Activated effector memory CD4-positive, alpha-beta T cell treated with anti-CD3 and anti-CD28 coated beads, Interleukin-2, amount 50 U/mL, for 16 hours (primary cell): ENCODE results near the gene RPL11.
A peak's percentile ranks its signal among the peaks of the same experiment; 100 is the strongest.
"Not testable (repeated sequence)": the region's sequence is repeated elsewhere in the genome, so short reads cannot be mapped to it uniquely, and the experiment has no call there.

Source experiments
- DNase-seq: peaks from one replicate; pipeline ENCODE4 v3.0.0-alpha.2; 2020

The RPL11 gene

GRCh38 chr1:23691499-23692307 lies at the start of gene RPL11:
Gene RPL11, plus strand, starts transcription at chr1:23691806. Its CDS starts 18 bp downstream, at chr1:23691824.
- DNase-seq, result peak; percentile 95

- DNase-seq, result no peak
These were observed 47.7 kb upstream of the RPL11 start for GRCh38 chr1:23643736-23644554.

- DNase-seq, result no peak
These were observed 47.1 kb upstream of the RPL11 start for GRCh38 chr1:23644555-23644866.

GRCh38 chr1:23645338-23645737 lies 46.3 kb upstream of the RPL11 start:
- no peak for DNase-seq

- no peak for DNase-seq
These were observed 45.5 kb upstream of the RPL11 start for GRCh38 chr1:23646091-23646490.

GRCh38 chr1:23646541-23646940 lies 45.1 kb upstream of the RPL11 start:
- DNase-seq, result no peak

- no peak for DNase-seq
These were observed 43.0 kb upstream of the RPL11 start for GRCh38 chr1:23648576-23648975.

GRCh38 chr1:23649157-23649556 lies 42.4 kb upstream of the RPL11 start:
- DNase-seq, result not testable (repeated sequence)

- DNase-seq, result no peak
These were observed 41.1 kb upstream of the RPL11 start for GRCh38 chr1:23650344-23650990.

GRCh38 chr1:23651069-23651808 lies 40.4 kb upstream of the RPL11 start:
- DNase-seq, result no peak

GRCh38 chr1:23657659-23658275 lies 33.8 kb upstream of the RPL11 start:
- peak; percentile 76 for DNase-seq

GRCh38 chr1:23660671-23661070 lies 30.9 kb upstream of the RPL11 start:
- no peak for DNase-seq

- DNase-seq, result no peak
These were observed 29.7 kb upstream of the RPL11 start for GRCh38 chr1:23661887-23662286.

- no peak for DNase-seq
These were observed 26.5 kb upstream of the RPL11 start for GRCh38 chr1:23664837-23665795.

GRCh38 chr1:23667411-23667810 lies 24.2 kb upstream of the RPL11 start:
- DNase-seq, result no peak

GRCh38 chr1:23670709-23671108 lies 20.9 kb upstream of the RPL11 start:
- no peak for DNase-seq

GRCh38 chr1:23673086-23673813 lies 18.4 kb upstream of the RPL11 start:
- peak; percentile 66 for DNase-seq

GRCh38 chr1:23679815-23680214 lies 11.8 kb upstream of the RPL11 start:
- DNase-seq, result no peak

- no peak for DNase-seq
These were observed 8.7 kb upstream of the RPL11 start for GRCh38 chr1:23682946-23683345.

- DNase-seq, result no peak
These were observed 7.2 kb upstream of the RPL11 start for GRCh38 chr1:23684415-23684814.

GRCh38 chr1:23685197-23685596 lies 6.4 kb upstream of the RPL11 start:
- DNase-seq, result not testable (repeated sequence)
